C1 segment of cervical spinal cord (tissue), 14 donors: Measurements from ENCODE around the gene RABGAP1.

Experiments used
- DNase-seq, 14 donors: peaks; one replicate each; lab custom pipeline; 2025; lab: John Stamatoyannopoulos, UW

RABGAP1 gene

GRCh38 chr9:123081824-123082223, 141.0 kb downstream of the RABGAP1 start:
- DNase-seq = peak in 1 of 14 donors; percentile 6

GRCh38 chr9:123083680-123084079, 142.9 kb downstream of the RABGAP1 start:
- DNase-seq = no peak

GRCh38 chr9:123084256-123084655, 143.4 kb downstream of the RABGAP1 start:
- DNase-seq = no peak

- DNase-seq = no peak
These were observed 145.1 kb downstream of the RABGAP1 start for GRCh38 chr9:123085916-123086315.

GRCh38 chr9:123087359-123087888, 146.6 kb downstream of the RABGAP1 start:
- DNase-seq = peak in 1 of 14 donors; percentile 6

GRCh38 chr9:123089040-123089439, 148.2 kb downstream of the RABGAP1 start:
- no peak for DNase-seq

- DNase-seq = no peak
These were observed 149.0 kb downstream of the RABGAP1 start for GRCh38 chr9:123089790-123090189.

- no peak for DNase-seq
These were observed 149.5 kb downstream of the RABGAP1 start for GRCh38 chr9:123090198-123090896.

GRCh38 chr9:123090956-123091355, 150.1 kb downstream of the RABGAP1 start:
- DNase-seq = no peak

GRCh38 chr9:123091459-123091858, 150.6 kb downstream of the RABGAP1 start:
- DNase-seq = no peak

- DNase-seq = no peak
These were observed 152.3 kb downstream of the RABGAP1 start for GRCh38 chr9:123093141-123093540.

- no peak for DNase-seq
These were observed 156.2 kb downstream of the RABGAP1 start for GRCh38 chr9:123096987-123097386.

- DNase-seq = no peak
These were observed 156.7 kb downstream of the RABGAP1 start for GRCh38 chr9:123097430-123098095.

- no peak for DNase-seq
These were observed 157.3 kb downstream of the RABGAP1 start for GRCh38 chr9:123098096-123098459.

GRCh38 chr9:123099042-123099441, 158.2 kb downstream of the RABGAP1 start:
- peak in 2 of 14 donors; percentile 17 to 24 for DNase-seq

GRCh38 chr9:123099548-123099947, 158.7 kb downstream of the RABGAP1 start:
- DNase-seq = no peak

- DNase-seq = peak in 1 of 14 donors; percentile 46
These were observed 161.7 kb downstream of the RABGAP1 start for GRCh38 chr9:123102375-123103113.

GRCh38 chr9:123104807-123105206, 164.0 kb downstream of the RABGAP1 start:
- no peak for DNase-seq

GRCh38 chr9:123105490-123105889, 164.7 kb downstream of the RABGAP1 start:
- no peak for DNase-seq

- no peak for DNase-seq
These were observed 166.9 kb downstream of the RABGAP1 start for GRCh38 chr9:123107639-123108285.

- DNase-seq = no peak
These were observed 168.2 kb downstream of the RABGAP1 start for GRCh38 chr9:123108976-123109375.
